SW 1271 (cell line): ENCODE measurements around the gene CANT1.
"Not testable (repeated sequence)": the region's sequence is repeated elsewhere in the genome, so short reads cannot be mapped to it uniquely, and the experiment has no call there.

Experiments
- DNase-seq, 2 experiments: peaks; one replicate each; lab custom pipeline; 2025; lab: John Stamatoyannopoulos, UW

The CANT1 gene

DNA sequence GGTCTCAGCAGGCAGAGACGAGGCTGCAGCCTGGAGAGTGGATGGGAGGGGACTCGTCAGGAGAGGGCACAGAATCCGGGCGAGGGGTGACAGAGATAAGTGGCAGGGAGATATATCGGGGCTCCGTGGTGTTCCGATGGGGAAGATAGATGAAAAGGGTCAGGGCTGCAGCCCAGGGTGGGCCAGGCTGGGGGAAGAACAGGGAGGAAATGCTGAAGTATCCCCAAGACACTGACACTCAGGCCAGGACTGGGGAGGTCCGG lies 32.0 kb downstream of the CANT1 start:
- DNase-seq: no peak

DNA sequence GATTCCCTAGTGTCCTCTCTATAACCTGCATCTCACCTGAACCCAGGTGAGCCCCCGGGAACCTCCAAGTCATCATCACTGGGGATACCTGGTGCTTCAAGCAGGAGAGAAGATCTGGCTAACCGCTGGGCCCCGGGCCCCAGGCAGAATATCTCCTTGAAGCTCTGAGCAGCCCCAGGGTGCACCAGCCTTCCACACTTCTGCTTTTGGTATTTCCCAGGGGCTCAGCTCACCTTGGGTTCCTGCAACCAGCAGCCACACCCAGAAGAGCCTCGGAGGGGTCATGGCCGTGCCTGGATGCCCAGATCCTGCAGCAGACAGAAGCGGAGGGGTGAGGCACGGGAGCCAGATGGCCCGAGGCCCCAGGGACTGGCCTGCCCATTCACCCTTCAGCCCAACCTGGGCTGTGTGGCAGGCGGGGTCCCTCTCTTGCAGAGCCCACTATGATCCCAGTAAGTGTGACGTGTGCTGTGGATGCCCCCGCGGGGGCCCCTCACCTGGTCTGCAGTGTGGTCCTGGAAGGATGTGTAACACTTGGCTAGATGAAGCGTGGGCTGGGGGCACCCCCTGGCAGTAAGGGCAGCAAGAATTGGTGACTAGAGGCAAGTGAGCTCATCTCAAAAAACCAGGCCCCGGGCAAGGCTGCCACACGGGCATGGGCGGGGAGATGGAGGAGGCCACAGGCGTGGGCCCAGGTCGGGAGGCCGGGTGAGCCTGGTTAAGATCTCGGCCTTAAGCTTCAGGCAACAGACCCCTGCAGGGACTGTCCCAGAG lies 32.5 kb downstream of the CANT1 start:
- no peak for DNase-seq

DNA sequence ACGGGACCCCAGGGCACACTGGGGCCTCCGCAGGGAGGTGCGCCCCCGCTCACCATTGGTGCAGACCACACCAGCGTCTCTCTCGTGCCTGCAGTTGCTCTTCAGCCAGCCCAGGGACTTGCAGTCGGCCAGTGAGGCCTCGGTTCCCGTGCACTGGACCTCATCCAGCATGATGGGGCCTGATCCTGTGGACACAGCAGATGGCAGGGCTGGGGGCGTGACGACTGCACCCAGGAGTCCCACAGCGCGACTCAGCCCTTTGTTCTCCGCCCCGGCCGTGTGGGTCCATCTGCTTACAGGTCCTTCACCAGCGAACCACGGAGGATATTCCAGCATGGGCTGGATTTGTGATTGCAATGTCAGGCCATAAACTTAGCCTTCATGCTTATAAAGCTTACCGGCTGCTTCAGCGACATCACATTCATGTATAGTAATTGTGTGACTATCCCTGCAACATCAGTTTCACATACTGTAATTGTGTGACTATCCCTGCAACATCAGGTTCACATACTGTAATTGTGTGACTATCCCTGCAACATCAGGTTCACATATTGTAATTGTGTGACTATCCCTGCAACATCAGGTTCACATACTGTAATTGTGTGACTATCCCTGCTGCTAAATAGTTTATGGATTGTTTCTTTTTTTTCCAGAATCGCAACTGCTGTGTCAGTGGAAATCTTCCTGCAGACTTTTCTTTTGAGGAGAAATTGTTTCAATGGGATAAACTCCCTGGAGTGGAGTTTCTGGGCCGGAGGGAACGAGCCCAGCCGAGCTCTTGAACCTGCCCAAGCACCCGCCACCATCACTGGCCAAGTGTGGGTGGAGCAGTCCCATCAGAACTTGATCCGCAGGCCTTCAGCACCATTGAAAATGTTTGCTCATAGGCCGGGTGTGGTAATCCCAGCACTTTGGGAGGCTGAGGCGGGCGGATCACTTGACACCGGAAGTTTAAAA lies 34.7 kb downstream of the CANT1 start:
- DNase-seq: peak in 1 of 2 experiments; percentile 40

DNA sequence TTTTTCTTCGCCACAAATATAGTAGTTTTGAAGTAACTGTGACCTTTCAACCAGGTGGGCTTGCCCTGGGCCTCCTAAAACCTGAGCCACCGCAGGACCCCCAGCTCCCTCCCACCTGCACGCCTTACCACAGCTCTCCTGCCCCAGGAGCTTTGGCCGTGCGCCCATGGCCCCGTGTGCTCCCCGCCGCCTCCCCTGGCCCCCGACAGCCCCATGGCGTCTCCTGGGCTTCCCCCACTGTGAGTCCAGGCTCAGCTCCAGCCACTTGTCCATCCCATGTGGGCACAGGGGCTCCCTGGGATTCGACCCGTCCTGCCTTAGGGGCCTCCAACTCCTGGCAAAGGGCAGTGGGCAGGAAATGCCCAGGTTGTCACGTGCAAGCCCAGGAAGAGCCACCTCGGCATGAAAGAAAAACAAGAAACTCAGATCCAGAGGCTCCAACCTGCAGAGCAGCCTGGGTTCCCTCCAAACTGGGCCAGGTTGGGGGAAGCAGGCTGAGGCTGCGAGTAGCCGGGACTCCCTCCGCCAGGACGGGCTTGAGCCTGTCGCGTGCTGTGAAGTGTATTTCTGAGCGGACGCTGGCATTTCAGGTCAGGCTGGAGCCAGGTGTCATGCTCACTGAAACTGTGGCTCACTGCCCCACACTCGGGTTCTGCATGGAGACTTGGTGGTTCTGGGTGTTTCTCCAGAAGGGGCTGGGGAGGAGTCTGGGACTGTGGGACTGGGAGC lies 35.6 kb downstream of the CANT1 start:
- DNase-seq: no peak

DNA sequence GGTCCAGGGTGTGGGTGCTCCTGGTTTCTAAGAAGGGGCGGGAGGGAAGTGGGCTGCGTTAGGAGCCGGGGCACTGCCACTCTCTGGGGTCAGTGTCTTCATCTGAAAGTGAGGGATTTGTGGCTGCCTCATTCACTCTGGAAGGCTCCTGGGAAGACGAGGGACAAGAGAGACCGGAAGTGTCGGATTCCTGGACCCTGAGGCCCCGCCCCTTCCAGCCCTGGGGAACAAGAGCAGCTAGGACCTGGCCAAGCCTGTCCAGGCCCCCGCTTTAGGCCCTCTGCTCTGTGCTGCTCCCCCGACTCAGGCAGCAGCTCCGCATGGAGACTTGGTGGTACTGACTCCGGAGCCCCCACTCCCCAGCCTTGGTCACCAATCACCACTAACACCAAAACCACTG lies 36.4 kb downstream of the CANT1 start:
- DNase-seq: no peak

DNA sequence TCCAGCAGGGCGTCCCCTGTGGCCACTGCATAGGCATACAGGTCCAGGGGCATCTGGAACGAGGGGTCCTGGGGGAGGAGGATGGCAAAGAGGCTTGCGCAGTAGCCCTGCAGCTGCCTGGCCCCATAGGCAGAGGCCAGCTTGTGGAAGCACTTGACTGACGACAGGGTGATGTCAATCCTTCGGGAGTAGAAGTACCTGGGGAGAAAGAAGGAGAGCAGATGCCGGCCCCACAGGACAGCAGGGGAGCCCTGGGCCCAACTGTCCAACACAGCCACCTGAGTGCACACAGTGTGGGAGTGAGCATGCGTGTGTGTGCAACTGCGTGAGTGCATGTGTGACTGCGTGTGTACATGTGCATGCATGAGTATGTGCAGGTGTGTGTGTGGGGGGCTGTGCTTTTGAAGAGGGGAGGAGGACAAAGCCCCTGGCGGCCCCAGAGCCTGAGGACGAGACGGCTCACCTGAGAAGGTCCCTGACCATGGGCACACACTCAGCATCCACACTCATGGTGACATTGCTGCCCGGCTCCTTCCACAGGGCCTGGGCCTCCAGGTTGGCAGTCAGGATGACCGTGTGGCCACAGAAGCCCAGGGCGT lies 37.0 kb downstream of the CANT1 start:
- no peak for DNase-seq

DNA sequence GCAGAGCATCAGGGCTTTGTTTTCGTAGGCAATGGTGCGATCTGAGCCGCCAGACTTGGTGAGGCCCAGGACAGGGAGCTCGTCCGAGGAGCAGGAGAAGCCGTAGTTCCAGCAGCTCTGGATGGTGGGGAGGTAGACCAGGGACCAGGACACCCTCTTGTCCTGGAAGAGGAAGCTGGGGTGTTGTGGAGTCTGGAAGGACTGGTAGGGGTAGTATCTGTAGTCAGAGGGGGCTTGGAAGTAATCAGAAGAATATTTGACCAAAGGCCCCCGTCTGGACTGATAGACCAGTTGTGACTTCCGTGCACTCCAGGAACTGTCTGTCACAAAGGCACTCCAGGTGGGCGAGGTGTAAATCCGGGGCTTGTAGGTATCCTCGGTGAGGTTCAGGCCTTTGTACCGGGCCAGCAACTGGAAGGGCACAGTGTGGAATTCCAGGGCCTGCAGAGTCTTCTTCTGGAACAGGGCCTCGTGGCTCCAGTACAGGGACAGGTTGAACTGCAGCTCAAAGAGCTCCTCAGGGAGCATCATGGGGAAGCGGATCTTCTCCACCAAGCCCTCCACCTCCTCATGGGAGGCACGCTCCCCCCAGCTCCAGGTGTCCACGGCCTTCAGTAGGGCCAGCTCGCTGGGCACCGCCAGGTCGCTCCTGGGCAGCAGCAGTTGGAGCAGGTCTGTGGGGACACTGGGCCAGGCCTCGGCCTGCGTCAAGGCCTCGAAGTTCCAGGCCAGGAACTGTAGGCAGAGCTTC lies 37.6 kb downstream of the CANT1 start:
- DNase-seq: no peak

DNA sequence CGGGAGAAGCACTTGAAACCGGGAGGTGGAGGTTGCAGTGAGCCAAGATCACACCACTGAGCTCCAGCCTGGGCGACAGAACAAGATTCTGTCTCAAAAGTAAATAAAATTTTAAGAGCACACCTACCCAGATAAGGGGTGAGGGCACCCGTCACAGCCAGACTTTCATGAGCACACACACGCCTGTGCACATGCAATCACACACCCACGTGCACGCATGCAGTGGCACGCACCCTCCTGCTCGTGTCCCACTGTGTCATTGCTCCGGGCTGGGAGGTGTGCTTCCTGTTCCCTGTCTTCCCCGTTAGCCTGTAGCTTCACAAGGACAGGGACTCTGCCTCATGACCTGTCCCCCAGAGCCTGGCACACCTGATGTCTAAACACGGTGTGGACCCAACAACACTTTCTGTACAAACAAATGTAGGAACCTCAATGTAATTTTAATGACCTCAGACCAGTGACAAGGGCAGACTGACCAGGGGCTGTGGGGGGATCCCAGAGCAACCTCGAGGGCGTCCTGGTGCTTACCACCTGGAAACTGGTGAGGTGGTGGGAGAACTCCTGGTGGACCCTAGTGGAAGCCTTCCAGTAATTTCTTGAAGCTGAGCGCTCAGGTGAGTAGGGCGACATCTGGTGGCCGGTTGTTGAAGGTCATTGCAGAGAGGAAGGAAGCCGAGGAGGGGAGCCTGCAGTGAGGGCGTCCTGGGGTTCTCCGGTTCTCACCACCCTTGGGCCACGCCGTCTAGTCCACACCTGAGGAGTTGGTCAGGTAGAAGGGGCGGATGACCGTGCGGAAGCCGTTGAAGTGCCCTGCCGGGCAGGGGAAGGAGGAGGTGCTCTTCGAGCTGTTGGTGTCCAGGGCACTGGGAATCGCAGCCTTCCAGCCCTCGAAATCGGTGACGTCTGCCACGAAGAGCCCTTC lies 38.5 kb downstream of the CANT1 start:
- DNase-seq: peak; percentile 15 to 61

DNA sequence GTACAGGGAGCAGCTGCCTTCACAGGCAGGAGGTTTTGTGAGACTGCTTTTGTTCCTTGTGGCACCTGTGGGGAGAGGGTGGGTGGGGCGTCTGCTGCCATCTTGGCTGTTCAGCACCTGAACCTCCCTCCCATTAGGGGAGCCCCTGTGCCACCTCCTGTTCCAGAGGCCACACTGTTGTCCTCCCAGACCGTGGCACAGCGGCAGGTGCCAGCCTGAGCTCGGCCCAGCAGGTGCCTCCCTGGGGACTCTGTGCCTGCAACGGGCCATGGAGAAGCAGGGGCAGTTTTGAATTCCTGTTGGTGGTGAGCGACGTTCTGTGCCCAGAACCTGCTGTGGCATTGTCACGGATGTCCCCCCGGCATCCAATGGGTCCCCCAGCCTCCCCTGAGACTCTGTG lies 39.7 kb downstream of the CANT1 start:
- no peak for DNase-seq

DNA sequence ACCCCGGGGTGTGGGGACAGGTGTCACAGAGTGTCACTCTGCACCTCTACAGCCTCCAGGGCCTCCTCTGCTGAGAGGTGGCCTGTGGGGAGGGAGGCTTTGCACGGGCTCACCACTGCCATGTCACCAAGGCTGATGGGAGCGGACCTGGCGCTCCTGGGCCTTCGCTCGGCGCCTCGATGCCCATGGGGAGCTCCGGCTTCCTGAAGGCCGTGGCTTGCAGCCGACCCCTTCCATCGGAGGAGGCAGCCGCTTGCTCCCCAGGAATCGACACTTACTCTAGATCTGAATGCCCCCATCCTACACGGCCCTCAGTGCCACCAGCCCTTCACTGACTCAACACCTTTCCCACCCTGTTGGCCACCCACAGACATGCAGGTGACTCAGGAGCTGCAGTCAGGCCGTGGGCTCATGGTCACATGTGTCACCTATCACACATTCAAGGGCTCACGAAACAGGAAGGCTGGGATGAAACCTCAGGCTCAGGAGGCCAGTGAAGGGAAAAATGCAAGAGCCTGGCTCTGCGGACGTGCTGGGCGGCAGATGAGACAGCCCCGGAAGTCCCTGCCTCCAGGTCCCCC lies 41.7 kb downstream of the CANT1 start:
- DNase-seq: no peak

DNA sequence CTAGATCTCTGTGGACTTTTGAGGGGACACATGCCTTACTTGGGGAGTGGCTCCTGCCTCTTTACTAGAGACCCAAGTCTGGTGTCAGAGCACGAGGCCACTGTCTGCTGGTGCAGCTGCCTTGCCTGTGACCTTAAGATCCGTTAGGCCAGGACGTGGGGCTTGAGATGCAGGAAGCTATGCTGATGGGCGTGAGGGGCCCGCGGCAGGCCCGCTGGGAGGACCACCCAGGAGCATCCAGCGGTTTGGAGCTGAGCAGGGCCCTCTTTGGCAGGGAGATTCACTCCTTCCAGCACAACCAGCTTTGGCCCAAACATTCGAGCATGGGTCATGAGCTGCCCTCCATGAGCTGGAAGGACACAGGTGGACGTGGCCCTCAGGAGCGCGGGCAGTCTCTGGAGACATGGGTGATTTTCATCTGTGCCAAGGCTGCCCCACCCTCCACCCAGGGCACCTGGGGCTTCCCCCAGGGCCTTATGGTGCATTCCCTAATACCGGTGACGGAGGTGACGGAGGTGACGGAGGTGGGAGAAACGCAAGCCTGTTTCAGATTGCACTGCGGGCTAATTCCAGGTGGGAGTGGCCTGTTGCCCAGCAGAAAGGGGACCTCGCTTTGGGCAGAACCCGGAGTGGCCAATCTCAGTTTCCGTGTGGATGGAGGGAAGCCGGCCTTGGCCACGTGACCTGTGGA lies 42.5 kb downstream of the CANT1 start:
- DNase-seq: no peak

DNA sequence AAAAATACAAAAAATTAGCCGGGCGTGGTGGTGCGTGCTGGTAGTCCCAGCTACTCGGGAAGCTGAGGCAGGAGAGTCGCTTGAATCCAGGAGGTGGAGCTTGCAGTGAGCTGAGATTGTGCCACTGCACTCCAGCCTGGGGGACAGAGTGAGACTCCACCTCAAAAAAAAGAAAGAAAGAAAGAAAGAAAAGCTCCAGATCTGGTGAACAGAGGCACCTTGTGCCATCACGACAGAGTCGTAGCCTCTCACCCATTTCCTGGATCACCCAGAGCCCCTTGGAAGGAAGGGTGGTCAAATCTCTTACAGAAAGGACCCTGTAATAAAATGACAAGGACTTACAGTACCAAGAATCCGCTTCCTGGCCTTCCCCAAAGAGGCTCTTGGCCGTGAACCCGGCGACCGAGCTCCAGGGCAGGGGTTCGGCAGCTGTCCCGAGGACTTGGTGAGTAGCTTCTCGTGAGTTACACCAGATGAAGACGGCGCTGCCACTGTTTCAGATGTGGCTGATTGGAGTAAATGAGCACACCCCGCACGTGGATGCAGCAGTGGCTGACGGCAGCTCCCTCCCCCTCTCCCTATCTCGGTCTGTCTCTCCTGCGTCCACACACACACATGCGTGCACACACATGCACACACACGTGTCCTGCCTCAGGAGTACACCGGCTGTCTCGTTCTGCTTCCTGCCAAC lies 43.3 kb downstream of the CANT1 start:
- DNase-seq: no peak

DNA sequence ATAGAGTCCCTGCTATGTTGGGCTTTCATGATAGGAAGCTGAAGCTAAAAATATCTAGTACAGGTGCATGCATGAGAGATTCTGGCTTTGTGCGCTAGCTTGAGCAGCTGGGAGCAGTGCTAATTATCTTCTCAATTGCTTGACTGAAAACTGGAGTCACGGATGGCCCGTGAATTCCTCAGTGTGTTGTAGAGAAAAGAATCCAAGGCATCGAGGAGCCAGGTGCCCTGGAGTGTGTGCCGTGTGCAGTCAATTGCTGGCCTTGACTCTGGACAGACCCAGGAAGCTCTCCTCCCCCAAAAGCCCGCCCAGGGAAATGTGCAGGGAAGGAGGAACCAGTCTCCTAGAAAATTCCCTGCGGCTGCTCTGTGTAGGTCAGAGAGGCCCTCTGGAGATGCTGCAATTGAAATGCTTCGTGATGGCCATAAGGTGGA lies 44.1 kb downstream of the CANT1 start:
- no peak for DNase-seq

DNA sequence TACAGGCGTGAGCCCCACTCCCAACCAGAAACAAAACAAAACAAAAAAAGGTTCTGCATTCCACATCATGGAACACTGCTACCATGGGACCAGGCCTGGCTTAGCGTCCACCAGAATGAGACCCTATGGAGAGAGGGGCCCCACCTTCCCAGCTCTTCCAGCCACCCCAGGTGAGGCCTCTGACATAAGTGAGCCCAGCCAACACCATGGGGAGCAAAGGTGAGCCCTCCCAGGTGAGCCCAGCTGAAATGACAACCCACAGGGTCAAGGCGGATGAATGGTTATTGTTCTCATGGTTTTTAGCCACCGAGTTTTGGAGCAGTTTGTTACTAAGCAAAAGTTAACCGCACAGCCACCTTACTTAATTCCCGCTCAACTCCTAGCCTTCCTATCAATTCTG lies 46.2 kb downstream of the CANT1 start:
- no peak for DNase-seq

DNA sequence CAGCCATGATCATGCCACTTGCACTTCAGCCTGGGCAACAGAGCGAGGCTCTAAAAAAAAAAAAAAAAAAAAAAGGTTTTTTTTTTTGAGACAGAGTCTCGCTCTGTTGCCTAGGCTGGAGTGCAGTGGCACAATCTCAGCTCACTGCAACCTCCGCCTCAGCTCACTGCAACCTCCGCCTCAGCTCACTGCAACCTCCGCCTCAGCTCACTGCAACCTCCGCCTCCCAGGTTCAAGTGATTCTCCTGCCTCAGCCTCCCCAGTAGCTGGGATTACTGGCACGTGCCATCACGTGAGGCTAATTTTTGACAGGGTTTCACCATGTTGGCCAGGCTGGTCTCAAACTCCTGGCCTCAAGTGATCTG lies 46.6 kb downstream of the CANT1 start:
- DNase-seq: not testable (repeated sequence)

DNA sequence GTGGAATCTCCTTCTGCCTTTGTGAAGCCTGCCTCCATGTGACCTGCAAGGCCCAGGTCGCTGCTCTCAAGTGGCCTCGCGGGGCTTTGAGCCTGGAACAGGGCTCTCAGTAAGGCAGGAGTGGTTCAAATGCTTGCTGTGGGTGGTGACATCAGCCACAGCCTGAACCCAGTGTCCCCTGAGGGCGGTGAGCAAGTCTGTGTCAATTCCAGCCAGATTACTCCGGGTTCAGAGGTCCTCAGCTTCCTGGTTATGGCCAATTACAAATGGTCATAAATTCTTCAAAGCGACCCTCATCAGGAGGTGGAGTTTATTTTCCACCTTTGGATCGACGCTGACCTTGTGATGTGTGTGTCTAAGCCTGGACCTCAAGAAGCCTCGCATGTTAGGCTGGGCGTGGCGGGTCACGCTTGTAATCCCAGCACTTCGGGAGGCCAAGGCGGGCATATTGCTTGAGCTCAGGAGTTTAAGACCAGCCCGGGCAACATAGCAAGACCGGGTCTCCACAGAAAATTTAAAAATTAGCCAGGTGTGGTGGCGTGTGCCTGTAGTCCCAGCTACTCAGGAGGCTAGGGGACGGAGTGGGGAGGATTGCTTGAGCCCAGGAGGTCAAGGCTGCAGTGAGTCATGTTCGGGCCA lies 47.1 kb downstream of the CANT1 start:
- DNase-seq: peak in 1 of 2 experiments; percentile 10

DNA sequence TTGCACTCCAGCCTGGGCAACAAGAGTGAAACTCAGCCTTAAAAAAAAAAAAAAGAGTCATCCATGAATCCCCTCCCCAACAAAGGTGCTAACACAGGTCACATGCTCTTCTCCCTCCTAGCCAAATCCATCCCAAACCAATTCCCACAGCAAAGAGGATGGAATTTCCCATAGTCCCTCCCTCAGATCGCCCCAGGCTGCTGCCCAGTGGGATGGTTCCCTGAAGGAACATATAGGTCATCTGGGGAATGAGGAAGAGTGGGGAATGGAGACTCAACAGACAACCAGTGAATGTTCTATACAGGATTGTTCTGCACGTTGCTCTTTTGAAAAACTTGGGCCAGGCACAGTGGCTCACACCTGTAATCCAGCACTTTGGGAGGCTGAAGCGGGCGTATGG lies 48.0 kb downstream of the CANT1 start:
- DNase-seq: no peak

DNA sequence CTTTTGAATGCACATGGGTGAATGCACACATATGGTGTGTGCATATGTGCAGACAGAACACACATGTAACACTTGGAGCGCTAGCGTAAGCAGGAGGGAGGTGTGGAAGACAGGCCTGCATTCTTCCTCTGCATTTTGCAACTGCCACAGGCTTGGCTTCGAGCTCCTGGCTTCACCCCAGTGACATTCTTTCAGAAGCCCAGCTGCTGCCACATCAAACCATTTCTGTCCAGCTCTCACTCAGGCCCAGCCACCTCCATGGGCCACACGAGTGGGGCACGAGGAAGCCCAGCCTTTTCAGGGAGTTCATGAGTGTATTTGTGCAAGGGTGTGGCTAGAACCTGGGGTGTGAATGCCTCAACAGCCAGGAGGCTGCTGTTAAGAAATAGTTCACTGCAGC lies 48.6 kb downstream of the CANT1 start:
- no peak for DNase-seq
